ENCODE data around the gene ENO2. TPM values are rescaled to one million over a fixed set of nuclear protein-coding genes. Genes with fewer than 3 reads are reported as not detected.

Gene ENO2
- total and polyA plus RNA-seq, 2 experiments from 2014 or later: 43.5 to 53.5 TPM

DNA sequence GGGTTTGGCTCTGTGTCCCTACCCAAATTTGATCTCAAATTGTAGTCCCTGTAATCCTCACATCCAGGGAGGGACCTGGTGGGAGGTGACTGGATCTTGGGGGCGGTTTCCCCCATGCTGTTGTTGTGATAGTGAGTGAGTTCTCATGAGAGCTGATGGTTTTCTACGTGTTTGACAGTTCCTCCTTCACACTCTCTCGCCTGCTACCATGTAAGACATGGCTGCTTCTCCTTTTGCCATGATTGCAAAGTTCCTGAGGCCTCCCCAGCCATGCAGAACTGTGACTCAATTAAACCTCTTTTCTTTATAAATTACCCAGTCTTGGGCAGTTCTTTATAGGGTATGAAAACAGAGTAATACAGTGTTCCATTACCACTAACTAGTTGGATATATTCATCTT is 20.1 kb upstream of the ENO2 start (continued):
- TF ChIP-seq, protein P1, sequence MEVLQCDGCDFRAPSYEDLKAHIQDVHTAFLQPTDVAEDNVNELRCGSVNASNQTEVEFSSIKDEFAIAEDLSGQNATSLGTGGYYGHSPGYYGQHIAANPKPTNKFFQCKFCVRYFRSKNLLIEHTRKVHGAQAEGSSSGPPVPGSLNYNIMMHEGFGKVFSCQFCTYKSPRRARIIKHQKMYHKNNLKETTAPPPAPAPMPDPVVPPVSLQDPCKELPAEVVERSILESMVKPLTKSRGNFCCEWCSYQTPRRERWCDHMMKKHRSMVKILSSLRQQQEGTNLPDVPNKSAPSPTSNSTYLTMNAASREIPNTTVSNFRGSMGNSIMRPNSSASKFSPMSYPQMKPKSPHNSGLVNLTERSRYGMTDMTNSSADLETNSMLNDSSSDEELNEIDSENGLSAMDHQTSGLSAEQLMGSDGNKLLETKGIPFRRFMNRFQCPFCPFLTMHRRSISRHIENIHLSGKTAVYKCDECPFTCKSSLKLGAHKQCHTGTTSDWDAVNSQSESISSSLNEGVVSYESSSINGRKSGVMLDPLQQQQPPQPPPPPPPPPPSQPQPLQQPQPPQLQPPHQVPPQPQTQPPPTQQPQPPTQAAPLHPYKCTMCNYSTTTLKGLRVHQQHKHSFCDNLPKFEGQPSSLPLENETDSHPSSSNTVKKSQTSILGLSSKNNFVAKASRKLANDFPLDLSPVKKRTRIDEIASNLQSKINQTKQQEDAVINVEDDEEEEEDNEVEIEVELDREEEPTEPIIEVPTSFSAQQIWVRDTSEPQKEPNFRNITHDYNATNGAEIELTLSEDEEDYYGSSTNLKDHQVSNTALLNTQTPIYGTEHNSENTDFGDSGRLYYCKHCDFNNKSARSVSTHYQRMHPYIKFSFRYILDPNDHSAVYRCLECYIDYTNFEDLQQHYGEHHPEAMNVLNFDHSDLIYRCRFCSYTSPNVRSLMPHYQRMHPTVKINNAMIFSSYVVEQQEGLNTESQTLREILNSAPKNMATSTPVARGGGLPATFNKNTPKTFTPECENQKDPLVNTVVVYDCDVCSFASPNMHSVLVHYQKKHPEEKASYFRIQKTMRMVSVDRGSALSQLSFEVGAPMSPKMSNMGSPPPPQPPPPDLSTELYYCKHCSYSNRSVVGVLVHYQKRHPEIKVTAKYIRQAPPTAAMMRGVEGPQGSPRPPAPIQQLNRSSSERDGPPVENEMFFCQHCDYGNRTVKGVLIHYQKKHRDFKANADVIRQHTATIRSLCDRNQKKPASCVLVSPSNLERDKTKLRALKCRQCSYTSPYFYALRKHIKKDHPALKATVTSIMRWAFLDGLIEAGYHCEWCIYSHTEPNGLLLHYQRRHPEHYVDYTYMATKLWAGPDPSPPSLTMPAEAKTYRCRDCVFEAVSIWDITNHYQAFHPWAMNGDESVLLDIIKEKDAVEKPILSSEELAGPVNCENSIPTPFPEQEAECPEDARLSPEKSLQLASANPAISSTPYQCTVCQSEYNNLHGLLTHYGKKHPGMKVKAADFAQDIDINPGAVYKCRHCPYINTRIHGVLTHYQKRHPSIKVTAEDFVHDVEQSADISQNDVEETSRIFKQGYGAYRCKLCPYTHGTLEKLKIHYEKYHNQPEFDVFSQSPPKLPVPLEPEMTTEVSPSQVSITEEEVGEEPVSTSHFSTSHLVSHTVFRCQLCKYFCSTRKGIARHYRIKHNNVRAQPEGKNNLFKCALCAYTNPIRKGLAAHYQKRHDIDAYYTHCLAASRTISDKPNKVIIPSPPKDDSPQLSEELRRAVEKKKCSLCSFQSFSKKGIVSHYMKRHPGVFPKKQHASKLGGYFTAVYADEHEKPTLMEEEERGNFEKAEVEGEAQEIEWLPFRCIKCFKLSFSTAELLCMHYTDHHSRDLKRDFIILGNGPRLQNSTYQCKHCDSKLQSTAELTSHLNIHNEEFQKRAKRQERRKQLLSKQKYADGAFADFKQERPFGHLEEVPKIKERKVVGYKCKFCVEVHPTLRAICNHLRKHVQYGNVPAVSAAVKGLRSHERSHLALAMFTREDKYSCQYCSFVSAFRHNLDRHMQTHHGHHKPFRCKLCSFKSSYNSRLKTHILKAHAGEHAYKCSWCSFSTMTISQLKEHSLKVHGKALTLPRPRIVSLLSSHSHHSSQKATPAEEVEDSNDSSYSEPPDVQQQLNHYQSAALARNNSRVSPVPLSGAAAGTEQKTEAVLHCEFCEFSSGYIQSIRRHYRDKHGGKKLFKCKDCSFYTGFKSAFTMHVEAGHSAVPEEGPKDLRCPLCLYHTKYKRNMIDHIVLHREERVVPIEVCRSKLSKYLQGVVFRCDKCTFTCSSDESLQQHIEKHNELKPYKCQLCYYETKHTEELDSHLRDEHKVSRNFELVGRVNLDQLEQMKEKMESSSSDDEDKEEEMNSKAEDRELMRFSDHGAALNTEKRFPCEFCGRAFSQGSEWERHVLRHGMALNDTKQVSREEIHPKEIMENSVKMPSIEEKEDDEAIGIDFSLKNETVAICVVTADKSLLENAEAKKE (CRISPR knock-in tag; IDR thresholded peaks at IDR 0.05): no peak
- TF ChIP-seq, protein P2, sequence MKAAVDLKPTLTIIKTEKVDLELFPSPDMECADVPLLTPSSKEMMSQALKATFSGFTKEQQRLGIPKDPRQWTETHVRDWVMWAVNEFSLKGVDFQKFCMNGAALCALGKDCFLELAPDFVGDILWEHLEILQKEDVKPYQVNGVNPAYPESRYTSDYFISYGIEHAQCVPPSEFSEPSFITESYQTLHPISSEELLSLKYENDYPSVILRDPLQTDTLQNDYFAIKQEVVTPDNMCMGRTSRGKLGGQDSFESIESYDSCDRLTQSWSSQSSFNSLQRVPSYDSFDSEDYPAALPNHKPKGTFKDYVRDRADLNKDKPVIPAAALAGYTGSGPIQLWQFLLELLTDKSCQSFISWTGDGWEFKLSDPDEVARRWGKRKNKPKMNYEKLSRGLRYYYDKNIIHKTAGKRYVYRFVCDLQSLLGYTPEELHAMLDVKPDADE (IDR thresholded peaks at IDR 0.05): no peak
- TF ChIP-seq POLR2AphosphoS5 (IDR thresholded peaks at IDR 0.05; ENCODE audit: low read depth): no peak

DNA sequence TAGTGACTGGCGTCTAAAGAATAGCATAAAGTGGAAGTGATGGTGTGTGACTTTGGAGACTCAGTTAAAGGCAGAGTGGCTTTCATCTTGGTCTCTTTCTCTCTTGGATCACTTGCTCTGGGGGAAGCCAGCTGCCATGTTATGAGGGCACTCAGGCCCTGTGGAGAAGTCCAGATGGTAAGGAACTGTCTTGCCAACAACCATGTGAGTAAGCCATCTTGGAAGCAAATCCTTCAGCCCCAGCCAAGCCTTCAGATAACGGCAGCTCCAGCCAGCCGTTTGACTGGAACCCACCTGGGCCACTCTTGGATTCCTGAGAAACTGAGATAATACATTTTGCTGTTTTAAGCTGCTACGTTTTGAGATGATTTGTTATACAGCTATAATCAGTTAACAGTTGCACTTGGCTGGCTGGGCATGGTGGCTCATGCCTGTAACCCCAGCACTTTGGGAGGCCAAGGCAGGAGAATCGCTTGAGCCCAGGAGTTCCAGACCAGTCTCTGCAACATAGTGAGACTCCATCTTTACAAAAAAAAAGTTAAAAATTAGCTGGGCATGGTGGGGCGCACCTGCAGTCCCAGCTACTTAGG is 17.4 kb upstream of the ENO2 start:
- Histone ChIP-seq H3K79me2 (replicated peaks; ENCODE audit: insufficient read depth) (no peaks in the 10 kb centered on the region), H3K4me3 (no peak overlapping the region), H3K4me1 (ENCODE audit: insufficient read depth) (no peaks in the 10 kb centered on the region; the same call in 1 of the 2 replicates), H3K9me2 (ENCODE audit: insufficient read depth) (no peaks in the 10 kb centered on the region), H3K27me3 (ENCODE audit: insufficient read depth) (no peaks in the 10 kb centered on the region), H3K27ac (ENCODE audit: low read depth) (no peak overlapping the region), H3F3A (replicated peaks; ENCODE audit: low read depth) (0 out of 2 replicates have a peak, but pooled peaks cover 6% of the 10 kb centered on the region), H2AFZ (no peak overlapping the region), H4K20me1 (replicated peaks; ENCODE audit: insufficient read depth) (no peaks in the 10 kb centered on the region), H3K4me2 (no peak overlapping the region), H3K36me3 (ENCODE audit: insufficient read depth) (no peaks in the 10 kb centered on the region)
- DNase-seq (ENCODE audit: low spot score) (no peak), ATAC-seq (no peak)
- Mint-ChIP-seq H3K36me3 (ENCODE audit: low read depth) (no peaks in the 10 kb centered on the region), H3K4me1 (no peaks in the 10 kb centered on the region; the same call in 2 of the 3 replicates), H3K9me3 (no peaks in the 10 kb centered on the region; the same call in 2 of the 3 replicates), H3K27ac (no peak overlapping the region), H3K4me3 (no peak overlapping the region; the same call in 2 of the 3 replicates), H3K27me3 (ENCODE audit: insufficient read depth, low read depth, poor library complexity) (peaks cover 11% of the 10 kb centered on the region)
- TF ChIP-seq, protein P2 (IDR thresholded peaks at IDR 0.05): no peak
- TF ChIP-seq CREB1 (CRISPR knock-in tag; IDR thresholded peaks at IDR 0.05; ENCODE audit: low read depth) (no peak), JUNB (IDR thresholded peaks at IDR 0.05; ENCODE audit: unreplicated experiment) (no peak), ZNF114 (CRISPR knock-in tag; IDR thresholded peaks at IDR 0.05) (no peak), EZH2phosphoT487 (IDR thresholded peaks at IDR 0.05; ENCODE audit: unreplicated experiment) (no peak), STAT1 (IDR thresholded peaks at IDR 0.05; ENCODE audit: unreplicated experiment) (no peak), POLR2AphosphoS5 (IDR thresholded peaks at IDR 0.05; ENCODE audit: low read depth) (no peak)

Data from GM23338 (cell line).